ENCODE data around the gene MCC.

- TF ChIP-seq, protein P1, sequence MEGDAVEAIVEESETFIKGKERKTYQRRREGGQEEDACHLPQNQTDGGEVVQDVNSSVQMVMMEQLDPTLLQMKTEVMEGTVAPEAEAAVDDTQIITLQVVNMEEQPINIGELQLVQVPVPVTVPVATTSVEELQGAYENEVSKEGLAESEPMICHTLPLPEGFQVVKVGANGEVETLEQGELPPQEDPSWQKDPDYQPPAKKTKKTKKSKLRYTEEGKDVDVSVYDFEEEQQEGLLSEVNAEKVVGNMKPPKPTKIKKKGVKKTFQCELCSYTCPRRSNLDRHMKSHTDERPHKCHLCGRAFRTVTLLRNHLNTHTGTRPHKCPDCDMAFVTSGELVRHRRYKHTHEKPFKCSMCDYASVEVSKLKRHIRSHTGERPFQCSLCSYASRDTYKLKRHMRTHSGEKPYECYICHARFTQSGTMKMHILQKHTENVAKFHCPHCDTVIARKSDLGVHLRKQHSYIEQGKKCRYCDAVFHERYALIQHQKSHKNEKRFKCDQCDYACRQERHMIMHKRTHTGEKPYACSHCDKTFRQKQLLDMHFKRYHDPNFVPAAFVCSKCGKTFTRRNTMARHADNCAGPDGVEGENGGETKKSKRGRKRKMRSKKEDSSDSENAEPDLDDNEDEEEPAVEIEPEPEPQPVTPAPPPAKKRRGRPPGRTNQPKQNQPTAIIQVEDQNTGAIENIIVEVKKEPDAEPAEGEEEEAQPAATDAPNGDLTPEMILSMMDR (IDR thresholded peaks at IDR 0.05), result no peak
- no peak for TF ChIP-seq ZFX (IDR thresholded peaks at IDR 0.05; ENCODE audit: borderline replicate concordance)
These were observed 32.6 kb upstream of the MCC start for GRCh38 chr5:113520899-113521298.
